DOHH2 (cell line): ENCODE results near the gene RANGAP1.
"Not testable (repeated sequence)": the region's sequence is repeated elsewhere in the genome, so short reads cannot be mapped to it uniquely, and the experiment has no call there.

Experiments used
- H3F3A ChIP-seq: fragments of 200-600 bp; sonication (generic), shearing (Covaris generic); 2 replicates; pipeline ENCODE4 v1.6.0; 2016; ENCODE audit warnings: antibody characterized with exemption, mild to moderate bottlenecking; ENCODE audit not compliant: control insufficient read depth, insufficient read depth
- H3K27ac ChIP-seq: fragments of 200-600 bp; sonication (generic); 2 replicates; pipeline ENCODE4 v1.5.1; 2014; ENCODE audit warnings: low read depth, mild to moderate bottlenecking, low read length, moderate library complexity
- H3K27me3 ChIP-seq: fragments of 200-600 bp; sonication (generic); 2 replicates; pipeline ENCODE4 v1.6.1; 2014; ENCODE audit warnings: mild to moderate bottlenecking, low read length, mixed read lengths; ENCODE audit not compliant: control insufficient read depth
- H3K36me3 ChIP-seq: fragments of 200-600 bp; sonication (generic); 2 replicates; pipeline ENCODE4 v1.6.1; 2014; ENCODE audit warnings: mild to moderate bottlenecking, low read length, moderate library complexity, mixed read lengths; ENCODE audit not compliant: control insufficient read depth
- H3K4me1 ChIP-seq: fragments of 200-600 bp; sonication (generic); 2 replicates; pipeline ENCODE4 v1.6.1; 2014; ENCODE audit warnings: mild to moderate bottlenecking, low read length, mixed read lengths; ENCODE audit not compliant: control insufficient read depth
- H3K4me2 ChIP-seq: fragments of 200-600 bp; sonication (generic); 2 replicates; pipeline ENCODE4 v1.6.0; 2014; ENCODE audit warnings: mild to moderate bottlenecking, low read length, moderate library complexity
- H3K4me3 ChIP-seq: fragments of 200-600 bp; sonication (generic); 2 replicates; pipeline ENCODE4 v1.5.1; 2014; ENCODE audit warnings: mild to moderate bottlenecking, low read length, mixed read lengths
- H3K79me2 ChIP-seq: fragments of 200-600 bp; sonication (generic); 2 replicates; pipeline ENCODE4 v1.6.1; 2014; ENCODE audit warnings: mild to moderate bottlenecking, low read length, mixed read lengths; ENCODE audit not compliant: control insufficient read depth
- H3K9me2 ChIP-seq: fragments of 200-600 bp; sonication (generic); replicated peaks from 2 replicates; pipeline ENCODE4 v1.6.1; 2014; ENCODE audit warnings: mild to moderate bottlenecking, low read length, mixed read lengths; ENCODE audit not compliant: control insufficient read depth
- H3K9me3 ChIP-seq: fragments of 200-600 bp; sonication (generic); 2 replicates; pipeline ENCODE4 v1.6.1; 2014; ENCODE audit warnings: antibody characterized with exemption, low read length, mixed read lengths; ENCODE audit not compliant: control insufficient read depth, insufficient read depth
- H4K20me1 ChIP-seq: fragments of 200-600 bp; sonication (generic); 2 replicates; pipeline ENCODE4 v1.6.0; 2014; ENCODE audit warnings: low read depth, mild to moderate bottlenecking, antibody characterized with exemption, low read length, moderate library complexity; ENCODE audit not compliant: control insufficient read depth, insufficient read depth
- EZH2phosphoT487 ChIP-seq: fragments of 200-600 bp; sonication (generic); IDR thresholded peaks from 2 replicates; pipeline ENCODE4 v1.6.1; 2017; ENCODE audit warnings: borderline replicate concordance, mild to moderate bottlenecking, antibody characterized with exemption, low read length, moderate library complexity, mixed read lengths
- TF ChIP-seq, protein P1 (sequence below): fragments of 200-600 bp; sonication (generic); IDR thresholded peaks from one replicate; pipeline ENCODE4 v1.5.1; 2014; ENCODE audit warnings: antibody characterized with exemption, mild to moderate bottlenecking, low read depth, low read length; ENCODE audit not compliant: poor library complexity, severe bottlenecking

RANGAP1 gene

GRCh38 chr22:41296826-41297667, 11.1 kb upstream of the RANGAP1 start:
- Histone ChIP-seq H3K4me2 (no peak overlapping the region), H3K4me3 (no peak overlapping the region), H3K27ac (no peak overlapping the region), H4K20me1 (no peaks in the 10 kb centered on the region), H3K4me1 (peaks cover 7% of the 10 kb centered on the region), H3K9me3 (no peaks in the 10 kb centered on the region), H3F3A (no peaks in the 10 kb centered on the region), H3K79me2 (peaks cover 14% of the 10 kb centered on the region), H3K9me2 (no peaks in the 10 kb centered on the region), H3K27me3 (no peaks in the 10 kb centered on the region), H3K36me3 (0 out of 2 replicates have a peak, but pooled peaks cover 3% of the 10 kb centered on the region)
- no peak for TF ChIP-seq EZH2phosphoT487
- TF ChIP-seq, protein P1, sequence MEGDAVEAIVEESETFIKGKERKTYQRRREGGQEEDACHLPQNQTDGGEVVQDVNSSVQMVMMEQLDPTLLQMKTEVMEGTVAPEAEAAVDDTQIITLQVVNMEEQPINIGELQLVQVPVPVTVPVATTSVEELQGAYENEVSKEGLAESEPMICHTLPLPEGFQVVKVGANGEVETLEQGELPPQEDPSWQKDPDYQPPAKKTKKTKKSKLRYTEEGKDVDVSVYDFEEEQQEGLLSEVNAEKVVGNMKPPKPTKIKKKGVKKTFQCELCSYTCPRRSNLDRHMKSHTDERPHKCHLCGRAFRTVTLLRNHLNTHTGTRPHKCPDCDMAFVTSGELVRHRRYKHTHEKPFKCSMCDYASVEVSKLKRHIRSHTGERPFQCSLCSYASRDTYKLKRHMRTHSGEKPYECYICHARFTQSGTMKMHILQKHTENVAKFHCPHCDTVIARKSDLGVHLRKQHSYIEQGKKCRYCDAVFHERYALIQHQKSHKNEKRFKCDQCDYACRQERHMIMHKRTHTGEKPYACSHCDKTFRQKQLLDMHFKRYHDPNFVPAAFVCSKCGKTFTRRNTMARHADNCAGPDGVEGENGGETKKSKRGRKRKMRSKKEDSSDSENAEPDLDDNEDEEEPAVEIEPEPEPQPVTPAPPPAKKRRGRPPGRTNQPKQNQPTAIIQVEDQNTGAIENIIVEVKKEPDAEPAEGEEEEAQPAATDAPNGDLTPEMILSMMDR, result no peak

DNA sequence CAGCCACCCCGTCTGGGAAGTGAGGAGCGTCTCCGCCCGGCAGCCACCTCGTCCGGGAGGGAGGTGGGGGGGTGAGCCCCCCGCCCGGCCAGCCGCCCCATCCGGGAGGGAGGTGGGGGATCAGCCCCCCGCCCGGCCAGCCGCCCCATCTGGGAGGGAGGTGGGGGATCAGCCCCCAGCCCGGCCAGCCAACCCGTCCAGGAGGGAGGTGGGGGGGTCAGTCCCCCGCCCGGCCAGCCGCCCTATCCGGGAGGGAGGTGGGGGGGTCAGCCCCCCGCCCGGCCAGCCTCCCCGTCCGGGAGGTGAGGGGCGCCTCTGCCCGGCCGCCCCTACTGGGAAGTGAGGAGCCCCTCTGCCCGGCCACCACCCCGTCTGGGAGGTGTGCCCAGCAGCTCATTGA, 8.8 kb upstream of the RANGAP1 start:
- H3K79me2 ChIP-seq, H3K36me3 ChIP-seq, H3K4me2 ChIP-seq, H3F3A ChIP-seq, H3K9me2 ChIP-seq, H3K27me3 ChIP-seq, H3K4me3 ChIP-seq, H4K20me1 ChIP-seq, H3K9me3 ChIP-seq, H3K27ac ChIP-seq, H3K4me1 ChIP-seq: not testable (repeated sequence)

DNA sequence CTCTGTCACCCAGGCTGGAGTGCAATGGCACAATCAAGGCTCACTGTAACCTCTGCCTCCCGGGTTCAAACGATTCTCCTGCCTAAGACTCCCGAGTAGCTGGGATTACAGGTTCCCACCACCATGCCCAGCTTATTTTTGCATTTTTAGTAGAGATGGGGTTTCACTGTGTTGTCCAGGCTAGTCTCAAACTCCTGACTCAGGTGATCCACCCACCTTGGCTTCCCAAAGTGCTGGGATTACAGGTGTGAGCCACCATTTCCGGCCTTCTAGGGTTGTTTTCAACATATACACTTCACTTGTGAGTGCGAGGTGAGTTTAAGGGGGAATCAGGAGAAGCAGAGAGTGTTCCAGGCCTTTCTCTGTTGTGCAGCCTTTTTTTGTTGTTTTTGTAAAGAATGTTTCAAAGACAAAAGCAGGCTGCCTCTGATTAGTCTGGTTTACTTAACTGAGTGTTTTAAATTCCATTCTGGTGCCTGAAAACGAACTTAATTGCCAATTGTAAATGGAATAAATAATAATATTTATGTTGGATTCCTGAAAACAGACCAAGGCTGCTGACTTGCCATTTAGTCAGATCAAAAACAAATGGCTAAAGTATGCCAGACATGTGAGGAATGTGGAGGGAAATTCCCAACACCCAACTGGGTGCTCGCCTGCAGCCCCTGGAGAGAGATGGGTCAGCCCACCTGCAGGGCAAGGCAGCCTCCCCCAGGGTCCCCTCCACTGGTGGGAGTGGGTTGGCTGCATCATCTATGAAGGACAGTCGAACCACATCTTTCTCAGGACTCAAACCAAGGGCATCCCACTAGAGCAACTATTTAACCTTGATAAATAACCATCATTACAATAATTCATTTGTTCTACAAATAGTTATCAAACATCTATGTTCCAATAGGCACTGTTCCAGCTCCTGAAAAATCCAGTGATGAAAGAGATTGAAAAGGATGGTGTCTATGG, 4.6 kb upstream of the RANGAP1 start:
- Histone ChIP-seq H3K4me2 (no peak overlapping the region), H3K79me2 (peaks cover 4% of the 10 kb centered on the region), H3K4me1 (peaks cover 10% of the 10 kb centered on the region), H4K20me1 (no peaks in the 10 kb centered on the region), H3K27ac (no peak overlapping the region), H3K9me3 (no peaks in the 10 kb centered on the region), H3K9me2 (no peaks in the 10 kb centered on the region), H3K36me3 (no peaks in the 10 kb centered on the region; the same call in 1 of the 2 replicates), H3K27me3 (no peaks in the 10 kb centered on the region), H3K4me3 (no peak overlapping the region), H3F3A (0 out of 2 replicates have a peak, but pooled peaks cover 2% of the 10 kb centered on the region)
- TF ChIP-seq EZH2phosphoT487, result no peak

DNA sequence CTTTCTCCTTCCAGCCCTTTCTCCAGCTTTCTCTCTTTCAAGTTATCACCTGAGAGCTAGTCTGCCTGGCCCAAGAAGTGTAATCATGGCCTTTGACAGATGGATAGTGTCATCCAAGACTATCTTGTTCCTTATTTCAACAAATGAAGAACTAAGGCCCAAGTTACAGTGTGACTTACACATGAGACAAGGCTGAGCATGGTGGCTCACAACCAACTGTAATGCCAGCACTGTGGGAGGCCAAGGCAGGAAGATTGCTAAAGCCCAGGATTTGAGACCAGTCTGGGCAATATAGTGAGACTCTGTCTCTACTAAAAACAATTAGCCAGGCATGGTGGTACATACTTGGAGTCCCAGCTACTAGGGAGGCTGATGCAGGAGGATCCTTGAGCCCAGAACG, 3.7 kb upstream of the RANGAP1 start:
- H3K9me3 ChIP-seq, result no peaks in the 10 kb centered on the region
- peaks cover 13% of the 10 kb centered on the region for H3K79me2 ChIP-seq
- no peak overlapping the region for H3K4me3 ChIP-seq
- H3K4me1 ChIP-seq, result peaks cover 14% of the 10 kb centered on the region
- no peaks in the 10 kb centered on the region for H3K27me3 ChIP-seq
- no peak overlapping the region for H3K27ac ChIP-seq
- H3F3A ChIP-seq, result 0 out of 2 replicates have a peak, but pooled peaks cover 2% of the 10 kb centered on the region
- no peaks in the 10 kb centered on the region for H3K9me2 ChIP-seq
- H3K36me3 ChIP-seq, result peaks cover 8% of the 10 kb centered on the region
- no peak overlapping the region for H3K4me2 ChIP-seq
- no peaks in the 10 kb centered on the region; the same call in 1 of the 2 replicates for H4K20me1 ChIP-seq
- TF ChIP-seq EZH2phosphoT487, result no peak
- TF ChIP-seq, protein P1, result no peak
